ENCODE data around the gene TIGAR. TPM values are rescaled to one million over a fixed set of nuclear protein-coding genes. Genes with fewer than 3 reads are reported as not detected.

Gene TIGAR
- total and polyA plus RNA-seq, 2 of the 8 experiments (the other 6 are each of a cell fraction or from before 2014, with no cell fraction given) = 3.8 to 26.4 TPM

- TF ChIP-seq CTCF (IDR thresholded peaks at IDR 0.05; ENCODE audit: control extremely low read depth in 1 of 3, insufficient read depth in 1 of 3, low read depth in 1 of 3, low read length in 3 of 3) (no peak), EZH2 (IDR thresholded peaks at IDR 0.05; ENCODE audit: low read depth, low read length, severe bottlenecking) (no peak), BACH1 (IDR thresholded peaks at IDR 0.05; ENCODE audit: low read length) (no peak), CEBPB (IDR thresholded peaks at IDR 0.05; ENCODE audit: low read depth, low read length) (no peak), SUZ12 (IDR thresholded peaks at IDR 0.05; ENCODE audit: low read length) (no peak)
These were observed 57.8 kb downstream of the TIGAR start (continued) for GRCh38 chr12:4378772-4379171.
